Measurements from ENCODE around the gene MEIS3.
"Not testable (repeated sequence)": the region's sequence is repeated elsewhere in the genome, so short reads cannot be mapped to it uniquely, and the experiment has no call there.

Gene MEIS3

GRCh38 chr19:47371261-47371660 is 48.1 kb downstream of the MEIS3 start:
- Histone ChIP-seq H3K4me1 (ENCODE audit: control insufficient read depth in 5 of 5, insufficient read depth in 5 of 5, low read length in 5 of 5) (no peaks in the 10 kb centered on the region), H3K9me3 (ENCODE audit: control insufficient read depth in 5 of 5, low read length in 5 of 5) (no peaks in the 10 kb centered on the region), H3K27me3 (ENCODE audit: control insufficient read depth in 5 of 5, insufficient read depth in 4 of 5, low read length in 5 of 5) (no peaks in the 10 kb centered on the region), H3K9ac (ENCODE audit: low read length in 5 of 5) (no peak overlapping the region), H3K27ac (ENCODE audit: low read depth, low read length) (no peak overlapping the region), H3K4me3 (ENCODE audit: low read depth in 1 of 5, low read length in 5 of 5) (no peak overlapping the region), H3K36me3 (ENCODE audit: control insufficient read depth in 5 of 5, insufficient read depth in 5 of 5, low read length in 5 of 5) (peaks cover 0 to 89% (median 71%) of the 10 kb centered on the region in 5 donors)

GRCh38 chr19:47370045-47370611 is 49.2 kb downstream of the MEIS3 start:
- Histone ChIP-seq H3K27me3 (ENCODE audit: control insufficient read depth in 5 of 5, insufficient read depth in 4 of 5, low read length in 5 of 5) (no peaks in the 10 kb centered on the region), H3K4me3 (ENCODE audit: low read depth in 1 of 5, low read length in 5 of 5) (no peak overlapping the region), H3K9me3 (ENCODE audit: control insufficient read depth in 5 of 5, low read length in 5 of 5) (no peaks in the 10 kb centered on the region), H3K27ac (ENCODE audit: low read depth, low read length) (no peak overlapping the region), H3K9ac (ENCODE audit: low read length in 5 of 5) (no peak overlapping the region), H3K36me3 (ENCODE audit: control insufficient read depth in 5 of 5, insufficient read depth in 5 of 5, low read length in 5 of 5) (peaks cover 0 to 83% (median 61%) of the 10 kb centered on the region in 5 donors), H3K4me1 (ENCODE audit: control insufficient read depth in 5 of 5, insufficient read depth in 5 of 5, low read length in 5 of 5) (no peaks in the 10 kb centered on the region)

GRCh38 chr19:47365455-47365854 is 53.9 kb downstream of the MEIS3 start:
- not testable (repeated sequence) for H3K9ac ChIP-seq (ENCODE audit: low read length in 5 of 5); H3K9me3 ChIP-seq (ENCODE audit: control insufficient read depth in 5 of 5, low read length in 5 of 5); H3K4me1 ChIP-seq (ENCODE audit: control insufficient read depth in 5 of 5, insufficient read depth in 5 of 5, low read length in 5 of 5); H3K27ac ChIP-seq (ENCODE audit: low read depth, low read length); H3K4me3 ChIP-seq (ENCODE audit: low read depth in 1 of 5, low read length in 5 of 5); H3K27me3 ChIP-seq (ENCODE audit: control insufficient read depth in 5 of 5, insufficient read depth in 4 of 5, low read length in 5 of 5)
- peaks cover 0 to 80% (median 54%) of the 10 kb centered on the region in 5 donors for H3K36me3 ChIP-seq (ENCODE audit: control insufficient read depth in 5 of 5, insufficient read depth in 5 of 5, low read length in 5 of 5)

GRCh38 chr19:47363758-47364531 is 55.4 kb downstream of the MEIS3 start:
- no peaks in the 10 kb centered on the region for H3K27me3 ChIP-seq (ENCODE audit: control insufficient read depth in 5 of 5, insufficient read depth in 4 of 5, low read length in 5 of 5)
- no peaks in the 10 kb centered on the region for H3K9me3 ChIP-seq (ENCODE audit: control insufficient read depth in 5 of 5, low read length in 5 of 5)
- no peaks in the 10 kb centered on the region for H3K4me1 ChIP-seq (ENCODE audit: control insufficient read depth in 5 of 5, insufficient read depth in 5 of 5, low read length in 5 of 5)
- no peak overlapping the region for H3K27ac ChIP-seq (ENCODE audit: low read depth, low read length)
- H3K36me3 ChIP-seq (ENCODE audit: control insufficient read depth in 5 of 5, insufficient read depth in 5 of 5, low read length in 5 of 5), result peaks cover 0 to 80% (median 54%) of the 10 kb centered on the region in 5 donors
- H3K4me3 ChIP-seq (ENCODE audit: low read depth in 1 of 5, low read length in 5 of 5), result no peak overlapping the region
- no peak overlapping the region for H3K9ac ChIP-seq (ENCODE audit: low read length in 5 of 5)

GRCh38 chr19:47362321-47362720 is 57.0 kb downstream of the MEIS3 start:
- no peak overlapping the region for H3K4me3 ChIP-seq (ENCODE audit: low read depth in 1 of 5, low read length in 5 of 5)
- H3K36me3 ChIP-seq (ENCODE audit: control insufficient read depth in 5 of 5, insufficient read depth in 5 of 5, low read length in 5 of 5), result peaks cover under 1 to 89% (median 68%) of the 10 kb centered on the region in 5 donors
- H3K4me1 ChIP-seq (ENCODE audit: control insufficient read depth in 5 of 5, insufficient read depth in 5 of 5, low read length in 5 of 5), result no peaks in the 10 kb centered on the region
- peaks cover 0 to 4% (median 3%) of the 10 kb centered on the region in 5 donors for H3K9me3 ChIP-seq (ENCODE audit: control insufficient read depth in 5 of 5, low read length in 5 of 5)
- no peak overlapping the region for H3K9ac ChIP-seq (ENCODE audit: low read length in 5 of 5)
- no peaks in the 10 kb centered on the region for H3K27me3 ChIP-seq (ENCODE audit: control insufficient read depth in 5 of 5, insufficient read depth in 4 of 5, low read length in 5 of 5)
- H3K27ac ChIP-seq (ENCODE audit: low read depth, low read length), result no peak overlapping the region

GRCh38 chr19:47358936-47359335 is 60.4 kb downstream of the MEIS3 start:
- Histone ChIP-seq H3K27me3 (ENCODE audit: control insufficient read depth in 5 of 5, insufficient read depth in 4 of 5, low read length in 5 of 5) (no peaks in the 10 kb centered on the region), H3K36me3 (ENCODE audit: control insufficient read depth in 5 of 5, insufficient read depth in 5 of 5, low read length in 5 of 5) (peaks cover 4 to 95% (median 76%) of the 10 kb centered on the region in 5 donors), H3K4me1 (ENCODE audit: control insufficient read depth in 5 of 5, insufficient read depth in 5 of 5, low read length in 5 of 5) (no peaks in the 10 kb centered on the region), H3K9ac (ENCODE audit: low read length in 5 of 5) (no peak overlapping the region), H3K27ac (ENCODE audit: low read depth, low read length) (no peak overlapping the region), H3K9me3 (ENCODE audit: control insufficient read depth in 5 of 5, low read length in 5 of 5) (peaks cover 0 to 4% (median 3%) of the 10 kb centered on the region in 5 donors), H3K4me3 (ENCODE audit: low read depth in 1 of 5, low read length in 5 of 5) (no peak overlapping the region)

GRCh38 chr19:47357788-47358680 is 61.3 kb downstream of the MEIS3 start:
- H3K36me3 ChIP-seq (ENCODE audit: control insufficient read depth in 5 of 5, insufficient read depth in 5 of 5, low read length in 5 of 5), result peaks cover 4 to 95% (median 77%) of the 10 kb centered on the region in 5 donors

GRCh38 chr19:47356900-47357299 is 62.4 kb downstream of the MEIS3 start:
- Histone ChIP-seq H3K4me1 (ENCODE audit: control insufficient read depth in 5 of 5, insufficient read depth in 5 of 5, low read length in 5 of 5) (peaks cover 0 to 3% (median 0%) of the 10 kb centered on the region in 5 donors), H3K36me3 (ENCODE audit: control insufficient read depth in 5 of 5, insufficient read depth in 5 of 5, low read length in 5 of 5) (peaks cover 4 to 94% (median 76%) of the 10 kb centered on the region in 5 donors), H3K27me3 (ENCODE audit: control insufficient read depth in 5 of 5, insufficient read depth in 4 of 5, low read length in 5 of 5) (no peaks in the 10 kb centered on the region), H3K9me3 (ENCODE audit: control insufficient read depth in 5 of 5, low read length in 5 of 5) (peaks cover 0 to 4% (median 3%) of the 10 kb centered on the region in 5 donors), H3K9ac (ENCODE audit: low read length in 5 of 5) (no peak overlapping the region), H3K4me3 (ENCODE audit: low read depth in 1 of 5, low read length in 5 of 5) (no peak overlapping the region), H3K27ac (ENCODE audit: low read depth, low read length) (no peak overlapping the region)

More at GRCh38 chr19:47357788-47358680, 61.3 kb downstream of the MEIS3 start:
- no peaks in the 10 kb centered on the region for H3K4me1 ChIP-seq (ENCODE audit: control insufficient read depth in 5 of 5, insufficient read depth in 5 of 5, low read length in 5 of 5)
- H3K9me3 ChIP-seq (ENCODE audit: control insufficient read depth in 5 of 5, low read length in 5 of 5), result peaks cover 0 to 4% (median 3%) of the 10 kb centered on the region in 5 donors
- H3K27ac ChIP-seq (ENCODE audit: low read depth, low read length), result no peak overlapping the region
- H3K27me3 ChIP-seq (ENCODE audit: control insufficient read depth in 5 of 5, insufficient read depth in 4 of 5, low read length in 5 of 5), result no peaks in the 10 kb centered on the region
- no peak overlapping the region for H3K9ac ChIP-seq (ENCODE audit: low read length in 5 of 5)
- H3K4me3 ChIP-seq (ENCODE audit: low read depth in 1 of 5, low read length in 5 of 5), result no peak overlapping the region

- peaks cover 4 to 62% (median 46%) of the 10 kb centered on the region in 5 donors for H3K36me3 ChIP-seq (ENCODE audit: control insufficient read depth in 5 of 5, insufficient read depth in 5 of 5, low read length in 5 of 5)
- peaks cover 0 to 4% (median 3%) of the 10 kb centered on the region in 5 donors for H3K9me3 ChIP-seq (ENCODE audit: control insufficient read depth in 5 of 5, low read length in 5 of 5)
- no peak overlapping the region for H3K4me3 ChIP-seq (ENCODE audit: low read depth in 1 of 5, low read length in 5 of 5)
- no peak overlapping the region for H3K27ac ChIP-seq (ENCODE audit: low read depth, low read length)
- H3K9ac ChIP-seq (ENCODE audit: low read length in 5 of 5), result no peak overlapping the region
- no peaks in the 10 kb centered on the region for H3K27me3 ChIP-seq (ENCODE audit: control insufficient read depth in 5 of 5, insufficient read depth in 4 of 5, low read length in 5 of 5)
- H3K4me1 ChIP-seq (ENCODE audit: control insufficient read depth in 5 of 5, insufficient read depth in 5 of 5, low read length in 5 of 5), result peaks cover 3 to 22% (median 15%) of the 10 kb centered on the region in 5 donors
Observed at GRCh38 chr19:47353307-47353712, 66.0 kb downstream of the MEIS3 start.
